PFSK-1 (cell line): ENCODE results near the gene GPR171.

Source experiments
- FOXP2 ChIP-seq: optimal IDR thresholded peaks from 2 replicates; pipeline ENCODE3; 2011; ENCODE audit warnings: borderline replicate concordance, control low read depth, inconsistent platforms; ENCODE audit not compliant: insufficient read depth; ENCODE audit errors: extremely low read length, extremely low read depth
- POLR2AphosphoS5 ChIP-seq: IDR thresholded peaks from 2 replicates; pipeline ENCODE4 v1.6.1; 2012; ENCODE audit warnings: low read depth, mild to moderate bottlenecking, control low read depth, low read length, moderate library complexity
- SIN3A ChIP-seq: IDR thresholded peaks from 2 replicates; pipeline ENCODE4 v1.6.1; 2012; ENCODE audit warnings: mild to moderate bottlenecking, low read length, moderate library complexity, borderline replicate concordance; ENCODE audit not compliant: insufficient read depth
- TAF1 ChIP-seq: IDR thresholded peaks from 2 replicates; pipeline ENCODE4 v1.6.1; 2012; ENCODE audit warnings: low read length, control low read depth, borderline replicate concordance; ENCODE audit not compliant: insufficient read depth
- TF ChIP-seq, protein P1 (sequence below), 2 experiments: IDR thresholded peaks; 2 replicates each; pipeline versions ENCODE4 v1.6.1 to v1.8.0; 2011 to 2012; ENCODE audit warnings: low read depth in 2 of 2, low read length in 2 of 2, control low read depth in 1 of 2, inconsistent platforms in 1 of 2, mild to moderate bottlenecking in 1 of 2, moderate library complexity in 1 of 2; ENCODE audit not compliant: insufficient read depth in 1 of 2

The GPR171 gene

DNA sequence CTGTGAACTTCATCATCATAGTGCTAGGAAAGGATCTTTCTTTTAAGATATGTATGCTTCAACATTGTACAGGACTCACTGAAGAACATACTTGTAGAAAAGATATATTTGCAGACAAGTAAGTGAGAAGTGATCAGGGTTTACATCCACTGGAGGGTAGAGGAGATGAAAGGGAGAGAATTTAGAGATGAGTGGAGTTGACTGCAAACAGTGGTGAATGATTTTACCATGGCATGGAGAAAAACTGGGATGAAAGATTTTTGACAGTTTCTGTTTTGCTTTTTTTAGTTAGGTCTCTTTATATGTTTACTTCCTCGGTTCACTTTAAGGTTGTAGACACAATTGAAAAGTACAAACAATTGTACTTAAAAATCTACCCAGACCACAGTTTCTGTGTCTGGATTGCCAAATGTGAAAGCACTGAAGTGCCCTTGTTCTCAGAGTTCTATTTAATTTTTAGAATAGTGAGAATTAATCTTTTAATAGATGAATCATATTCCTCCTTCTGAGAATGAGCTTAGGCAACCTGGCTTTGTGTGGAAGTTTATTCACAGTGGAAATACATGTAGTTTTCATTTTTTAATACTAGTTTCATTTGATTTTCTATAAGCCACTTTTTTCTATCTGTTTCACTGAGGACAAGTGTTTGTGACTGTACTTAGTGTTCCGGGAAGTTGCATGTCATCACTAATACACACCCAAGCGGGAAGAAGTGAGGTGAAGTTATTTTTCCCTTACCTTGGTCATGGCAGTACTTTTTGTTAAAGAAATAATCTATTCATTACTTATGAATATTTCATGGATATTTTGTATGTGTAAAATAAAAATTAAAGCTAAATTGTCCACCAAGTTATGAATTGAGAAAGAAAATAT, 1.8 kb upstream of the GPR171 start:
- TF ChIP-seq TAF1 = no peak
- TF ChIP-seq POLR2AphosphoS5 = no peak
- no peak for TF ChIP-seq FOXP2
- TF ChIP-seq, protein P1, sequence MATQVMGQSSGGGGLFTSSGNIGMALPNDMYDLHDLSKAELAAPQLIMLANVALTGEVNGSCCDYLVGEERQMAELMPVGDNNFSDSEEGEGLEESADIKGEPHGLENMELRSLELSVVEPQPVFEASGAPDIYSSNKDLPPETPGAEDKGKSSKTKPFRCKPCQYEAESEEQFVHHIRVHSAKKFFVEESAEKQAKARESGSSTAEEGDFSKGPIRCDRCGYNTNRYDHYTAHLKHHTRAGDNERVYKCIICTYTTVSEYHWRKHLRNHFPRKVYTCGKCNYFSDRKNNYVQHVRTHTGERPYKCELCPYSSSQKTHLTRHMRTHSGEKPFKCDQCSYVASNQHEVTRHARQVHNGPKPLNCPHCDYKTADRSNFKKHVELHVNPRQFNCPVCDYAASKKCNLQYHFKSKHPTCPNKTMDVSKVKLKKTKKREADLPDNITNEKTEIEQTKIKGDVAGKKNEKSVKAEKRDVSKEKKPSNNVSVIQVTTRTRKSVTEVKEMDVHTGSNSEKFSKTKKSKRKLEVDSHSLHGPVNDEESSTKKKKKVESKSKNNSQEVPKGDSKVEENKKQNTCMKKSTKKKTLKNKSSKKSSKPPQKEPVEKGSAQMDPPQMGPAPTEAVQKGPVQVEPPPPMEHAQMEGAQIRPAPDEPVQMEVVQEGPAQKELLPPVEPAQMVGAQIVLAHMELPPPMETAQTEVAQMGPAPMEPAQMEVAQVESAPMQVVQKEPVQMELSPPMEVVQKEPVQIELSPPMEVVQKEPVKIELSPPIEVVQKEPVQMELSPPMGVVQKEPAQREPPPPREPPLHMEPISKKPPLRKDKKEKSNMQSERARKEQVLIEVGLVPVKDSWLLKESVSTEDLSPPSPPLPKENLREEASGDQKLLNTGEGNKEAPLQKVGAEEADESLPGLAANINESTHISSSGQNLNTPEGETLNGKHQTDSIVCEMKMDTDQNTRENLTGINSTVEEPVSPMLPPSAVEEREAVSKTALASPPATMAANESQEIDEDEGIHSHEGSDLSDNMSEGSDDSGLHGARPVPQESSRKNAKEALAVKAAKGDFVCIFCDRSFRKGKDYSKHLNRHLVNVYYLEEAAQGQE (IDR thresholded peaks at IDR 0.05; ENCODE audit: insufficient read depth in 1 of 2, low read depth in 2 of 2, low read length in 2 of 2) = no peak
- no peak for TF ChIP-seq SIN3A

DNA sequence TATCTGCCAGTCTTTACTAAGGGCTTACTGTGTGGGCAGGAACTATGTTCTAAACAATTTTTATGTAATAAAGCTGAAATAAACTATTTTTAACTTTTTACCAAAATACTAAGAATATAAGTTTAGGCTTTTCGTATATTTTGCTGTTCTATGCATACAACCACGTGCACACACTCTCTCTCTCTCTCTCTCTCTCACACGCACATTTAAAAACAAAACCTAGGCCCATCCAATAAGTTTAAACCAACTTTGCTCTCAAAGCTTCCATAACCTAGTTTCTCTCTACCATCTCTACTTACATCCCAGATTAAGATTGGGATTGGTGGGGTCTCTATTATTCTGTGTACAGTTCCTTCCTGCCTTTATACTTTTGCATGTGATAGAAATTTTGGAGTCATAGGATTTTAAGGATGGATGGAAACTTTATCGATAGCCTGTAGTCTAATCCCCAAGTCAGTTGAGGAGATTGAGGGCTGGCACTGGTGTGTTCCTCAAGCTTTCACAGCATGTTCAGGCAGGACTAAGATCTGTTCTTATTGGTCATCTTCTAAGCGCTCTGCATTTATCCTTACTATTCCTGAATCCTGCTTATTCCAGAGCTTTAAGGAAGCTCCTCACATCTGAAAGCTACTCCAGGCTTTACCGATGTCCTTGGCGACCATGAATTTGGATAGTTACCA, 1.8 kb downstream of the GPR171 start:
- TF ChIP-seq FOXP2 (no peak), POLR2AphosphoS5 (no peak), TAF1 (no peak), SIN3A (no peak)
- TF ChIP-seq, protein P1 (IDR thresholded peaks at IDR 0.05; ENCODE audit: insufficient read depth in 1 of 2, low read depth in 2 of 2, low read length in 2 of 2) = no peak

DNA sequence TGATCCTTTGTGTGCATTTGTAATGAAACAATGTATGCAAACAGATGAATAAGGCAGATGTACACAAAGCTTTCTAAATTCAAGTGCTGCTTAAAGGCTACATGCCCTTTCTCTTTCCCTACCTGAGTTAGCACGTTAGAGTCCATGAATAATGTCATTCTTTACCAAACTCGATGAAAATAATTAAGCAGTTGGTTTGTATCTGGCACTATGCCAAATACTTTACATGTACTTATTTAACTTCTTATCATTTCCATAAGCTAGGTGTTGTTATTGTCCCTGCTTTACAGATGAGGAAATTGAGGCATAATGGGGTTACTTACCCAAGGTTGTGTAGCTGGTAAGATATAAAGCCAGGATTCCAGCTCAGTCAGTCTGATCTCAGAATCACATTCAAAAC, 2.4 kb downstream of the GPR171 start:
- TF ChIP-seq FOXP2 = no peak
- TF ChIP-seq TAF1 = no peak
- TF ChIP-seq SIN3A = no peak
- TF ChIP-seq, protein P1 (IDR thresholded peaks at IDR 0.05; ENCODE audit: insufficient read depth in 1 of 2, low read depth in 2 of 2, low read length in 2 of 2) = no peak
- no peak for TF ChIP-seq POLR2AphosphoS5

DNA sequence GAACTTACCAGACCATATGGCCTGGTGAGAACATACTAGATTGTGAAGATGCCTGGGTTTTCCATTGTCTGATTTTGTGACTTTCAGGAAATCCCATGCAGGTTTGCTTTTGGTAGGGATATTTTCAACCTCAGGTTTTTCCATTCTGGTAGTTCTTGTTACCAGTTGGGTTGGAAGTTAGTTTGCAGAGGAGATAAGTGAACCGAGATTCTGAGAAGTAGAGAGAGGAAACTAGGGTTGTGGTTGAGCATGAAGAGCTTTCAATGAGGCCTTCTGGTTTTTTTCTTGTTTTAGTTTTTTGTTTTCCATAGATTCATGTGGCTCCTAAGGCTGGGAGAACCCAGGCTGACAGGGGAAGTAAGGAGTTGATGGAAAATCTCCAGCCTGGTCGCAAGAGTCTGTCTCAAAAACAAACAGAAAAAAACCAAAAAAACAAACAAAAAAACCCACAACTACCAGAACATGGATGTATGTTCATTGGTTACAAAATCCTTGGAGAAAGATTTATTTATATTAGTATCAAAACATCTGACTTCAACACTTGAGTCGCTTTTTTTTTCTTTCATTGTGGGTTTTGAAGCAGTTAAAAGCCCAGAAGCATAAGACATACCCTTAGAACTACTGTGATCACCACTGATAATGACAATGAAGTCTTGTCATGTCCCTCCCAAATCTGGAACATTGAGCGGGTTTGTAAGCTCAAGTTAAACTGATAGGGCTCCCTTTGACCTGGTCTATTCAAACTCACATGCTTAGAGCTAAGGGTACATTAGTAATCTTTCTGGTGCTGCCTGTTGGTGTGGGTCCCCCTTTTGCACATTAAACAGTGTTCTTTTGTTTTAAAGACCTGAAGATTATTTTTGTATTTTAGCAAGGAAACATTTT, 3.2 kb downstream of the GPR171 start:
- TF ChIP-seq SIN3A (no peak), TAF1 (no peak), POLR2AphosphoS5 (no peak)

DNA sequence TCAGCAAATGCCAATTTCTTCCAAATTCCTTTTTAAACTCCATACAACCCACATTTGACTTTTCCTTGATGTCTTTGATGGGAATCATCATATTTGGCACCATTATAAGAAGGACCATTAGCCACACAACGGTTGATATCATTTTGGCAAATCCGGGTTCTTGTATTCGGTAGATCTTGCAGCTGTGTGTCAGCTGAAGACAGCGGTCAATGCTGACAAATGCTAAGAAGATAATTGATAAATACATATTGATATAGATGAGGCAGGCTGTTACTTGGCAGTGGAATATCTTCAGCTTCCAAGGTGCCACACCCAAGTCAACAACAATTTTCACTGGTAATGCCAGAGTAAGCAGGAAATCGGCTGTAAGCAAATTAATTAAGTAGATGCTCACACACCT, 4.2 kb downstream of the GPR171 start:
- TF ChIP-seq FOXP2 = no peak
- no peak for TF ChIP-seq SIN3A
- TF ChIP-seq, protein P1 (IDR thresholded peaks at IDR 0.05; ENCODE audit: insufficient read depth in 1 of 2, low read depth in 2 of 2, low read length in 2 of 2) = no peak
- no peak for TF ChIP-seq TAF1
- TF ChIP-seq POLR2AphosphoS5 = no peak
